Measurements from ENCODE around the gene MB21D2.
"Not testable (repeated sequence)": the region's sequence is repeated elsewhere in the genome, so short reads cannot be mapped to it uniquely, and the experiment has no call there.

The MB21D2 gene

GRCh38 chr3:192794216-192794615 is 123.4 kb downstream of the MB21D2 start:
- DNase-seq, result no peak

DNA sequence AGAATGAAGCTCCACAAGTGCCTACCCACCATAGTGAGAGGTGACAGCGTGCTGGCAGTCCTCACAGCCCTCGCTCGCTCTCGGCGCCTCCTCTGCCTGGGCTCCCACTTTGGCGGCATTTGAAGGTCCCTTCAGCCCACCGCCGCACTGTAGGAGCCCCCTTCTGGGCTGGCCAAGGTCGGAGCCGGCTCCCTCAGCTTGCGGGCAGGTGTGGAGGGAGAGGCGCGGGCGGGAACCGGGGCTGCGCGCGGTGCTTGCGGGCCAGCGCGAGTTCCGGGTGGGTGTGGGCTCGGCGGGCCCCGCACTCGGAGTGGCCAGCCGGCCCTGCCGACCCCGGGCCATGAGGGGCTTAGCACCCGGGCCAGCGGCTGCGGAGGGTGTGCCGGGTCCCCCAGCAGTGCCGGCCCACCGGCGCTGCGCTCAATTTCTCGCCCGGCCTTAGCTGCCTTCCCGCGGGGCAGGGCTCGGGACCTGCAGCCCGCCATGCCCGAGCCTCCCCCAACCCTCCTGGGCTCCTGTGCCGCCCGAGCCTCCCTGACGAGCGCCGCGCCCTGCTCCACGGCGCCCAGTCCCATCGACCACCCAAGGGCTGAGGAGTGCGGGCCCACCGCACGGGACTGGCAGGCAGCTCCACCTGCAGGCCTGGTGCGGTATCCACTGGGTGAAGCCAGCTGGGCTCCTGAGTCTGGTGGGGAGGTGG is 128.7 kb downstream of the MB21D2 start:
- DNase-seq, result not testable (repeated sequence)

DNA sequence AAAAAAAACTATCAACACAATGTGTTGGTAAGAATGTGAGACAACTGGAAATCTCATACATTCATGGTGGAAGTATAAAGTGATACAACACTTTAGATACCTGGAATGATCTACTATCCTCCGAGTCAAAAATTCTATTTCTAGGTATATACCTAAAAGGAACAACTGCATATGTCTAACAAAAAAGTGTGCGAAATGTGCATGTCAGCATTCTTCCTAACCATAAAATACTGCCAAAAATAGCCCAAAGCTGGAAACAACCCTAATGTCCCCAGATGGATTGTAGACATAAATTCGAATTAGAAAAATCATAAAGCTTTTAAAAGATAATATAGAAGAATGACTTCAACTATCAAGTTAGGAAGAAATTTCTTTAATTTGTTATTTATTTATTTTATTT is 139.1 kb downstream of the MB21D2 start:
- no peak for DNase-seq

DNA sequence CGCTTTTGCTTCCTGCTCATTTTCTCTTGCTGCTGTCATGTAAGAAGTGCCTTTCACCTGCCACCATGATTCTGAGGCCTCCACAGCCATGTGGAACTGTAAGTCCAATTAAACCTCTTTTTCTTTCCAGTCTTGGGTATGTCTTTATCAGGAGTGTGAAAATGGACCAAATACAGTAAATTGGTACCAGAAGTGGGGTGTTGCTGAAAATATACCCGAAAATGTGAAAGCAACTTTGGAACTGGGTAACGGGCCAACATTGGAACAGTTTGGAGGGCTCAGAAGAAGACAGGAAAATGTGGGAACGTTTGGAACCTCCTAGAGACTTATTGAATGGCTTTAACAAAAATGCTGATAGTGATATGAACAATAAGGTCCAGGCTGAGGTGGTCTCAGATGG is 143.3 kb downstream of the MB21D2 start:
- DNase-seq, result not testable (repeated sequence)

DNA sequence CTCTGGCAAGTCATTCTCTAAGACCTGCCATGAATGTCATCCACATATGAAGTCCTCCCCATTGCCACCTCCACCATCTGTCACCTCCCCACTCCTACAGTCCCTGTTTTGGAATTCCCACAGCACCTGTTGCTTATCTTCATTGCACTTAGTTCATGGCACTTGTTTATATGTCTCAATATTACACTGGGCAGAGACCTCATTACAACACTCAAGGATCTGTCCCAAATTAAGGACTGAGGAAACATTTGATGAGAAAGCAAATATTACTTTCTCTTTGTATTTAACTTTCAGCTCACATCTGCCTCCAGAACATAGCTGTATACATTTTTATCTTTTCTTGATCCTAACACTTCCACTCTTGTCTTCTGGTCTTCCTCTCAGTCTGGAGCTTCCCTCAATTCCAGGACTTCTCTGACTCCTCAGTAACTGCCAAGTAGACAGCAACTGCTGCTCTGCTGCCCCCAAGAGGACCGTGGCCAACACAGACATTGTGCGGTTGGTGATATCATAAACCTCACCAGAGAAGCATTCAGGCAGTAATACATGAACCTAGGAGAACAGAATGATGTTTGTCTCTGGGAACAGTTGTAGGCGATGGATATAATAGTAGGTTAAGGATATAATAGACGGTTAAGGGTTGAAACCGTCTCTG is 145.3 kb downstream of the MB21D2 start:
- no peak for DNase-seq

DNA sequence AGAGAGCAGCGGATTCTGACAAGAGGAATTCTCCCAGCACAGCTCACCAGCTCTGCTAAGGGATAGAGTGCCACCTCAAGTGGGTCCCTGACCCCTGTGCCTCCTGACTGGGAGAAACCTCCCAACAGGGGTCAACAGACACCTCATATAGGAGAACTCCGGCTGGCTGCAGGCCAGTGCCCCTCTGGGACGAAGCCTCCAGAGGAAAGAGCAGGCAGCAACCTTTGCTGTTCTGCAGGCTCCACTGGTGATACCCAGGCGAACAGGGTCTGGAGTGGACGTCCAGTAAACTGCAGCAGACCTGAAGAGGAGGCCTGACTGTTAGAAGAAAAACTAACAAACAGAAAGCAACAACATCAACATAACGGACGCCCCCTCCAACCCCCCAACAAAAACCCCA is 159.0 kb downstream of the MB21D2 start:
- DNase-seq, result no peak

GRCh38 chr3:192751148-192751547 is 166.5 kb downstream of the MB21D2 start:
- DNase-seq, result no peak

- no peak for DNase-seq
These were observed 167.5 kb downstream of the MB21D2 start for GRCh38 chr3:192750201-192750600.

GRCh38 chr3:192747746-192748145 is 169.9 kb downstream of the MB21D2 start:
- DNase-seq, result no peak

GRCh38 chr3:192747145-192747544 is 170.5 kb downstream of the MB21D2 start:
- no peak for DNase-seq
